HUES6 (cell line): ENCODE measurements around the gene AKR1C1.
"Not testable (repeated sequence)": the region's sequence is repeated elsewhere in the genome, so short reads cannot be mapped to it uniquely, and the experiment has no call there.

Experiments used
- H3K27ac ChIP-seq: 2 replicates; pipeline ENCODE4 v1.7.0; 2013; ENCODE audit warnings: low read depth, mild to moderate bottlenecking, low read length, inconsistent platforms
- H3K27me3 ChIP-seq: 2 replicates; pipeline ENCODE4 v1.6.1; 2013; ENCODE audit warnings: low read length; ENCODE audit not compliant: control insufficient read depth, insufficient read depth
- H3K36me3 ChIP-seq: 2 replicates; pipeline ENCODE4 v1.6.1; 2013; ENCODE audit warnings: low read length; ENCODE audit not compliant: control insufficient read depth, insufficient read depth
- H3K4me1 ChIP-seq: 2 replicates; pipeline ENCODE4 v1.6.1; 2013; ENCODE audit warnings: low read length; ENCODE audit not compliant: control insufficient read depth, insufficient read depth
- H3K4me3 ChIP-seq: 2 replicates; pipeline ENCODE4 v1.5.1; 2013; ENCODE audit warnings: low read depth, low read length
- H3K9ac ChIP-seq: one replicate; pipeline ENCODE4 v1.6.1; 2013; ENCODE audit warnings: mild to moderate bottlenecking, low read length
- H3K9me3 ChIP-seq: 2 replicates; pipeline ENCODE4 v1.6.1; 2013; ENCODE audit warnings: low read depth, low read length; ENCODE audit not compliant: control insufficient read depth, insufficient read depth

The AKR1C1 gene

DNA sequence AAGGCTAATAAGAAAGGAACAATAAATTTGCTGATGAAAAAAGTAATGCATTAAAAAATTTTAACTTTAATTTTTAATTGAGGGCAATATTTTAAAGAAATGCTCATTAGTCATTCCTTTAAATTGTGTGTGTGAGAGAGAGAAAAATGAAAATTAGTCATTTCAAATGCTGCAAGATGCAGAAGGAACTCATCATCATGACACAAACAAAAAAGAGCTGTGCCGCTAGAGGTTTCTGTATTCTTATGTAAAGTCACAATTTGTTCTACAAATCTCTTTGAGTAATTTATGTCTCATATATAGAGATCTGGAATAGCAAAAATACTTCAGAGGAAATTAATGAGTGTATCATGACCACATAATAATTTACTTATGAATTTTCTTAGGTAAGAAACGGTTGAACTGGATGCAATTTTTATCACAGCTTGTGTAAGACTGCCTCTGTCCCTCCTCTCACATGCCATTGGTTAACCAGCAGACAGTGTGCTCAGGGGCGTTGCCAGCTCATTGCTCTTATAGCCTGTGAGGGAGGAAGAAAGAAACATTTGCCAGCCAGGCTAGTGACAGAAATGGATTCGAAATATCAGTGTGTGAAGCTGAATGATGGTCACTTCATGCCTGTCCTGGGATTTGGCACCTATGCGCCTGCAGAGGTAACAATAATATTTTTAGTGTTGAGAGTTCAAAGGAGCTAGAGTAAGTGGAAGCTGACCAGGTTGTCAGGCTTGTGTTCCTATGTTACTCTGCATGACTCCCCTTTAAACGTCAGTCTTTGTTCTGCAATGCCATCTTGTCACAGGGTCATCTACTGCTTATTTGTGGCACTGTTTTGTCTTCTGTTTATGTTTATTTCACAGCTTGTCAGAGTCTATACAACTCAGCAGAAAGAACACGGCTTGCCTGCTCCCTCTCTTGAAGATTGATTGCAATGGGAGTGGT lies at the start of gene AKR1C1:
AKR1C1 (plus strand) TSS at position 540 of the 939 bp plus-strand sequence; CDS start at position 570, 30 bp downstream.
- H3K36me3 ChIP-seq, H3K9ac ChIP-seq, H3K27me3 ChIP-seq, H3K27ac ChIP-seq, H3K9me3 ChIP-seq, H3K4me1 ChIP-seq, H3K4me3 ChIP-seq: not testable (repeated sequence)

DNA sequence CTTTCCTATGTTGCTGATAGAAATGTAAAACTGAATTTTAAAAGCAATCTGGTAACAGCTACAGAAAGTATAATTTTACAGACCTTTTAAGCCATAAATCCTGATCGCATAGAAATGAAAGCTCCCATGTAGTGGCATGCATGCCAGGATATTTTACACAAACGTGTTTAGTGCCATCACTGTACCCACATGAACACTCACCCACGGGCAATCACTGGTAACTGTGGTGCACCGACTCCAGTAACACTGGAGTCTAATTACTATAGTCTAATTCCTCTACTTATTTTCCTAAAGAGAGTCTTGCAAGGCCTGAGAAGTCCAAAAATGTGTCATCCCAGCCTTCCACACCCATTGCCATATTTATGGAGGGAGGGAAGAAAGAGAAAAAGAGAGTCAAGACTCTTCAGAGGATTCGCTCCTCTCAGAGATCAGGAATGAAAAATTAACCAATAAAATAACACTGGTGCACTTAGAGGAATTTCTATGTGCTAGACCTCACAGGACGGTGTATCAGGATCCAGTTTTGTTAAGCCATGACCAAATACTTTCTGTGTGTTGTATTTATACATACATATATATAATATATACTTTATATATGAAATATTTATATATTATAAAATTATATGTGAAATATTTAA lies 48.9 kb upstream of the AKR1C1 start:
- H3K27me3 ChIP-seq: no peaks in the 10 kb centered on the region

DNA sequence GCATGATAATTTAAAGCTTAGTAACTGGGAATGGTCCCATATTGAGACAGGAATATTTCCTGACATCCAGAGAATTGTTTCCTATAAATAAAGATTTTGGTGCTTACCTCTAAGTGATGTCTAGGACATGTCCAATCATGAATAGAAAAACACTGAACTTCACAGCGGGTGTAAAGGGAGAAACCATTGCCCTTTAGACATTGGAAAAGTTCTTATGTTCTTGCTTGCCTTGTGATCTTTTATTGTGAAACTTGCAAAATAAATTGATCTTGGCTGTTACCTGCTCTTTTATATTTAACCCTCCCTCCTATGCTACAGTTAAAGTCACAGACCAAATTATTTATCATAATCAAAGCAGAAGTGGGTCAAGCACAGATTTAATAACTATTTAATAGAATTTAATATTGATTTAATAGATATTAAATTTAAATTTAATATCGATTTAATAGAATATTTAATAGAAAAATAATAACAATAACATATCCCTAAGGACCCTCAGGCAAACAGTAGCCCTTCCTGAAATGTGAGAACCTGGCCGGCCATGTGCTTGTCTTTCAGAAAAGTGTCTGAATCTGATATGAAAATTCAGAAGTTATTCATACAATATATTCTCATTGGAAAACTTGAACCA lies 47.0 kb upstream of the AKR1C1 start:
- no peaks in the 10 kb centered on the region for H3K27me3 ChIP-seq
- H3K36me3 ChIP-seq: no peaks in the 10 kb centered on the region
- H3K4me3 ChIP-seq: no peak overlapping the region
- H3K9ac ChIP-seq: no peak overlapping the region
- H3K4me1 ChIP-seq: no peaks in the 10 kb centered on the region
- peaks cover under 1% of the 10 kb centered on the region; the same call in 1 of the 2 replicates for H3K9me3 ChIP-seq
- no peak overlapping the region for H3K27ac ChIP-seq

More for the DNA sequence above, 48.9 kb upstream of the AKR1C1 start:
- H3K36me3 ChIP-seq: no peaks in the 10 kb centered on the region
- H3K27ac ChIP-seq: no peak overlapping the region
- no peak overlapping the region for H3K4me3 ChIP-seq
- no peak overlapping the region for H3K9ac ChIP-seq
- peaks cover 5% of the 10 kb centered on the region for H3K9me3 ChIP-seq
- H3K4me1 ChIP-seq: no peaks in the 10 kb centered on the region

DNA sequence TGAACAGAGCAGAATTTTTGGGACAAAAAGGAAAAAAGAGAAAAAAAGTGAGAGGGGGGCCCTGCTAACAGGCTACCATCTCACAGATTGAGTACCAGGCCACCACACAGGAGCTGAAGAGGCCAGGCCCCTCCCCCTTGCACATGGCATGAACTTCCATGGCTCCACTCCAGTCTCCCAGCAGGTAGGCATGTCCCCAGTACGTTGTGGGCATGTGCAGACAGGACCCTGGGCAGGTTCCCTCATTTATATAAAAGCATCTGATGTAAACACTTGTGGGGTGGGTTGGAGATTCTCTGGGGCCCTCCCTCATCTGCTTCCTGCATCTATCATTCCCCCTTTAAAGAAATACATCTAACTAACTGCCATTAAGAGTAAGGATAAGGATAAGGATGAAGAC lies 45.0 kb upstream of the AKR1C1 start:
- H3K27me3 ChIP-seq: no peaks in the 10 kb centered on the region
- no peak overlapping the region for H3K27ac ChIP-seq
- H3K4me1 ChIP-seq: no peaks in the 10 kb centered on the region
- no peaks in the 10 kb centered on the region for H3K36me3 ChIP-seq
- no peaks in the 10 kb centered on the region for H3K9me3 ChIP-seq
- H3K4me3 ChIP-seq: no peak overlapping the region
- no peak overlapping the region for H3K9ac ChIP-seq

DNA sequence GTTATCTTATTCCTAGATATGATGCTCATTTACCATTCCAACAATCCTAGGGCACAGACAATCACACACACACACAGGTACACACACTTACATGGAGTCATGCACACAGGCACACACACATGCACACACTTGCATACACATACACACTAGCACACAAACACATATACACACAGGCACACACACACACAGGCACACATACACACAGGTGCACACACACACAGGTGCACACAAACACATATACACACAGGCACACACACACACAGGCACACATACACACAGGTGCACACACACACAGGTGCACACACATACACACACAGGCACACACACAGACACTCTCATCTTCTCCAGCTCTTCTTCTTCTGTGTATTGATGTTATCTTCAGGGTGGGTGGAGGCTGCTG lies 38.7 kb upstream of the AKR1C1 start:
- H3K4me1 ChIP-seq, H3K36me3 ChIP-seq, H3K27me3 ChIP-seq, H3K9ac ChIP-seq, H3K27ac ChIP-seq, H3K4me3 ChIP-seq, H3K9me3 ChIP-seq: not testable (repeated sequence)

DNA sequence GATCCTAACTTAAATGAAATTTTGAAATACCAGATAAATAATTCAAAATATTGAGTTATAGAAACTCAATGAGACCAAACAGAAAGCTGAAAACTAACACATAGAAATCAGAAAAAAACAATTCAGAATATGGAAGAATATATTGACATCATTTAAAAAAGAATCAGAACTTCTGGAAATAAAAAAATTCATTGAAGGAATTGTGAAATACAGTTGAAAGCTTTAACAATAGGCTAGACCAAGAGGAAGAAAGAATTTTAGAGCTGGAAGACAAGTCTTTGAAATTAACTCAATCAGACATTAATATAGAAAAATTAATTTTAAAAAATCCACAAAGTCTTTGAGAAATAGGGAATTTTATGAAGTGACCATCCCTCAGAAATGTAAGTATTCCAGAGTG lies 36.8 kb upstream of the AKR1C1 start:
- H3K4me1 ChIP-seq: no peaks in the 10 kb centered on the region
- H3K4me3 ChIP-seq: no peak overlapping the region
- no peaks in the 10 kb centered on the region for H3K36me3 ChIP-seq
- no peak overlapping the region for H3K9ac ChIP-seq
- 0 out of 2 replicates have a peak, but pooled peaks cover 3% of the 10 kb centered on the region for H3K9me3 ChIP-seq
- no peaks in the 10 kb centered on the region for H3K27me3 ChIP-seq
- H3K27ac ChIP-seq: no peak overlapping the region

DNA sequence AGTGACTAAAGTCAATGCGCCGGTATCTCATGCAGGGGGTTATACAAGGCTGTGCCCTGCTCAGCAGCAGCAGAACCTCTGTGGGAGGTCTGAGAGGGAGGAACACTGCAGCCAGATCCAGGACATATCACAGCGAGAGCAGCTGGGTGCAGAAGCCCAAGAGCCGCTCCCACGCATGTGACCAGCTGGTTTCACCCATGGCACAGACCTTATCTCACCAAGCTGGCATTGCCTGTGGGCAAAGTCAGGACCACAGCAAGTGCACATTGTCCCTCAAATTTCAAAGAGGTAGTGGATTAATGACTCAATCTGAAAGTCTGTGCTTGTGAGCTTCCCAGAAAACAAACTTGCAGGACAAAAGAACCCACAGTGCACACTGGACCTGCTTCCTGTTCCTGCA lies 31.6 kb upstream of the AKR1C1 start:
- H3K36me3 ChIP-seq: no peaks in the 10 kb centered on the region
- H3K9me3 ChIP-seq: 0 out of 2 replicates have a peak, but pooled peaks cover 3% of the 10 kb centered on the region
- no peaks in the 10 kb centered on the region for H3K4me1 ChIP-seq
- H3K27me3 ChIP-seq: no peaks in the 10 kb centered on the region
- H3K4me3 ChIP-seq: no peak overlapping the region
- no peak overlapping the region for H3K27ac ChIP-seq
- no peak overlapping the region for H3K9ac ChIP-seq

DNA sequence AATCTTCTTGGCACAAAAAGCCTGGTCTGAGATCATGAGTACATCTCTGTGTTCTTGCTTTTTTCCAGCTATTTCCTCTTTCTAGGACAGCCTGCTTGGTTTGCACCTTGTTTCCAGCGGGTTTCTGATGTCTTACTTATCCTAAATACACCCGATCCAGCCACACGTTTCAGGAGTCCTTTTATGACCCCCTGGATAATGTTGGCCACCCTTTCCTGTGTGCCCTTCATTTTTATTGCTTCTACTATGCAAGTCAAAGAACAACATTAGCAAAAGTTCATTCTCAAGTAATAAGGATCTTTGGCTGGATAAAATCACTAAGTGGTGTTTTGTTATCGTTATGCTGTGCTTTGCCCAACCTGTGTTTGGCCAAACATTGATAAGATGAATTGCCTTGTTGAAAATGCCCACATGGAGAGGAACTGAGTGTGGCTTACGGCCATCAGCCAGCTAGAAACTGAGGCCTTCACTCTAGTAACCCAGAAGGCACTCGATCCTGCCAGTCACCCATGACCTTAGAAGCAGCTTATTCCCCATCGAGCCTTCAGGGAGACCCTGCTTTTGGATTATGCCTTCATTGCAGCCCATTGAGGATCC lies 28.7 kb upstream of the AKR1C1 start:
- Histone ChIP-seq H3K9me3 (0 out of 2 replicates have a peak, but pooled peaks cover 3% of the 10 kb centered on the region), H3K27me3 (no peaks in the 10 kb centered on the region), H3K9ac (no peak overlapping the region), H3K4me1 (no peaks in the 10 kb centered on the region), H3K36me3 (no peaks in the 10 kb centered on the region), H3K27ac (no peak overlapping the region), H3K4me3 (no peak overlapping the region)

DNA sequence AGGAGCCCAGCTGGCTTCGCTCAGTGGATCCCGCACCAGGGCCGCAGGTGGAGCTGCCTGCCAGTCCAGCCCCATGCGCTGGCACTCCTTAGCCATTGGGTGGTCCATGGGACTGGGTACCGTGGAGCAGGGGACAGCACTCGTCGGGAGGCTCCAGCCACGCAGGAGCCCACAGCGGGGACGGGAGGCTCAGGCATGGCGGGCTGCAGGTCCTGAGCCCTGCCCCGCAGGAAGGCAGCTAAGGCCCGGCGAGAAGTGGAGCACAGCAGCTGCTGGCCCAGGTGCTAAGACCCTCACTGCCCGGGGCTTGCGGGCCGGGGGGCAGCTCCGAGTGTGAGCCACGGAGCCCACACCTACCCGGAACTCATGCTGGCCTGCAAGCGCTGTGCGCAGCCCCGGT lies 25.9 kb upstream of the AKR1C1 start:
- Histone ChIP-seq H3K4me3 (no peak overlapping the region), H3K9me3 (no peaks in the 10 kb centered on the region), H3K9ac (no peak overlapping the region), H3K4me1 (peaks cover 4% of the 10 kb centered on the region; the same call in 1 of the 2 replicates), H3K36me3 (no peaks in the 10 kb centered on the region), H3K27me3 (no peaks in the 10 kb centered on the region), H3K27ac (no peak overlapping the region)

DNA sequence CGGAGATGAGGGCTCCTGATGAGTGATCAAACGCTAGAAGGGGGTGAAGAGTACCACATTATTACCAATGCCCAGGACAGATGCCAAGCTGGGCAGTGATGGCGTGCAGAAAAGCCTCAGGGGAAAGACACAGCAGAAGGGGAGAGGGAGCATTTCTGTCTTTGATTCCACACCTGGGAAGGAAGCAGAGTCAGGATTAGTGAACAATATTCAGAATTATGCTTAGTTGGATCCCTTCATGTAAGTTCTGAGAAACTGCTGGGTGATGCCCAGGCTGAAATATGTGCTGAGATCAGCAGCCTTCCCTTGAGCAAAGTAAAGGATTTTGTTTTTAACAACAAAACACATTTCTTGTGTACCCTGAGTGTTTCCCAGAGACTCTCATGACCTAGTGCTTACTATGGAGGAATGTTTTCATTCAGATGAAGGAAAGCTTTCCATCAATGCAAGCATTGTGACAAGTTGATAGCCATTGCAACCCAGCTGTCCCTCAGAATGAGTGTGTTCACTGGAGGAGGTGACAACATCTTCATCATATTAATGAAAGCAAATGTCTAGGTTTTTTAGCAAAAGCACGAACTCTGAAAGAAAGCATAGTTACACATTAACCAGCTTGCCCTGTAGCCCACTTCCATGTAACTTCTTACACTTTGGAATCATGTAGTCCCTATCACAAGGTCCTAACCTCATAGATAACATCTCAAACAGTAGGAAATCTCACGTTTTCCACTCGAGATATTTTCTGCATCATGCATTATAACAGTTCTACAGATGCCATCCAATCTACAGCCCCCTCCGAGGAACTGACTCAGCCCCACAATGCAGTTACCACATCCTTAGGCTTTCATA lies 23.8 kb upstream of the AKR1C1 start:
- Histone ChIP-seq H3K27me3 (no peaks in the 10 kb centered on the region), H3K9me3 (no peaks in the 10 kb centered on the region), H3K4me3 (no peak overlapping the region), H3K4me1 (peaks cover 6% of the 10 kb centered on the region), H3K36me3 (no peaks in the 10 kb centered on the region), H3K27ac (no peak overlapping the region), H3K9ac (no peak overlapping the region)
